ENCODE measurements around the gene CCDC172.
"Not testable (repeated sequence)": the region's sequence is repeated elsewhere in the genome, so short reads cannot be mapped to it uniquely, and the experiment has no call there.

The CCDC172 gene

GRCh38 chr10:116336866-116337265 is 12.6 kb downstream of the CCDC172 start:
- no peak for DNase-seq

GRCh38 chr10:116352125-116352524 is 27.9 kb downstream of the CCDC172 start:
- DNase-seq, result no peak

- no peak for DNase-seq
Measured at GRCh38 chr10:116353817-116354216, 29.6 kb downstream of the CCDC172 start.

GRCh38 chr10:116355341-116355740 is 31.1 kb downstream of the CCDC172 start:
- no peak for DNase-seq

GRCh38 chr10:116356833-116357232 is 32.6 kb downstream of the CCDC172 start:
- DNase-seq, result no peak

- no peak for DNase-seq
Measured at GRCh38 chr10:116364868-116365267, 40.6 kb downstream of the CCDC172 start.

- no peak for DNase-seq
Measured at GRCh38 chr10:116371737-116372136, 47.5 kb downstream of the CCDC172 start.

GRCh38 chr10:116382290-116382689 is 58.0 kb downstream of the CCDC172 start:
- no peak for DNase-seq

GRCh38 chr10:116385311-116385710 is 61.1 kb downstream of the CCDC172 start:
- DNase-seq, result no peak

- DNase-seq, result no peak
Measured at GRCh38 chr10:116385994-116386809, 62.0 kb downstream of the CCDC172 start.

- not testable (repeated sequence) for DNase-seq
Measured at GRCh38 chr10:116393246-116393831, 69.1 kb downstream of the CCDC172 start.

GRCh38 chr10:116395223-116395985 is 71.2 kb downstream of the CCDC172 start:
- no peak for DNase-seq

GRCh38 chr10:116398224-116398623 is 74.0 kb downstream of the CCDC172 start:
- no peak for DNase-seq

- no peak for DNase-seq
Measured at GRCh38 chr10:116402858-116403257, 78.6 kb downstream of the CCDC172 start.

GRCh38 chr10:116403740-116404250 is 79.5 kb downstream of the CCDC172 start:
- no peak for DNase-seq

GRCh38 chr10:116408719-116409118 is 84.5 kb downstream of the CCDC172 start:
- DNase-seq, result peak; percentile 28 to 41

- DNase-seq, result no peak
Measured at GRCh38 chr10:116410351-116410750, 86.1 kb downstream of the CCDC172 start.

- DNase-seq, result no peak
Measured at GRCh38 chr10:116417821-116418220, 93.6 kb downstream of the CCDC172 start.

- DNase-seq, result peak; percentile 8 to 25
Measured at GRCh38 chr10:116418389-116418788, 94.1 kb downstream of the CCDC172 start.

- no peak for DNase-seq
Measured at GRCh38 chr10:116421815-116422214, 97.6 kb downstream of the CCDC172 start.

GRCh38 chr10:116427671-116428070 is 103.4 kb downstream of the CCDC172 start, which contains the start of gene PNLIPRP3:
Gene PNLIPRP3, plus strand, starts transcription at chr10:116427847. Its CDS starts 166 bp downstream, at chr10:116428013.
- no peak for DNase-seq

- no peak for DNase-seq
Measured at GRCh38 chr10:116429288-116429977, 105.2 kb downstream of the CCDC172 start.
